H9 (cell line): Measurements from ENCODE around the gene HRH1. TPM values are rescaled to one million over a fixed set of nuclear protein-coding genes. Genes with fewer than 3 reads are reported as not detected.

Experiments
- DNase-seq: peaks from one replicate; pipeline ENCODE4 v3.0.0-alpha.2; 2017
- H2AFZ ChIP-seq: one replicate; pipeline ENCODE4 v1.6.1; 2013; ENCODE audit warnings: mild to moderate bottlenecking, low read length, control low read depth, moderate library complexity
- H2AK5ac ChIP-seq: 2 replicates; pipeline ENCODE4 v1.6.1; 2013; ENCODE audit warnings: low read length, control low read depth, mixed read lengths; ENCODE audit not compliant: insufficient read length
- H2BK120ac ChIP-seq: one replicate; pipeline ENCODE4 v1.6.1; 2013; ENCODE audit warnings: low read depth, mild to moderate bottlenecking, low read length, control low read depth, inconsistent platforms; ENCODE audit not compliant: poor library complexity, severe bottlenecking
- H2BK12ac ChIP-seq: 2 replicates; pipeline ENCODE4 v1.6.1; 2013; ENCODE audit warnings: low read length, control low read depth, mixed read lengths, low read depth; ENCODE audit not compliant: insufficient read length
- H2BK15ac ChIP-seq: 2 replicates; pipeline ENCODE4 v1.6.1; 2013; ENCODE audit warnings: low read depth, low read length, control low read depth
- H2BK20ac ChIP-seq: one replicate; pipeline ENCODE4 v1.6.1; 2013; ENCODE audit warnings: low read depth, mild to moderate bottlenecking, low read length, control low read depth, inconsistent platforms; ENCODE audit not compliant: poor library complexity, severe bottlenecking
- H2BK5ac ChIP-seq: 2 replicates; pipeline ENCODE4 v1.6.1; 2013; ENCODE audit warnings: low read length, control low read depth, mixed read lengths; ENCODE audit not compliant: insufficient read length
- H3K14ac ChIP-seq: 2 replicates; pipeline ENCODE4 v1.6.1; 2013; ENCODE audit warnings: low read length, control low read depth; ENCODE audit not compliant: insufficient read depth
- H3K18ac ChIP-seq: 2 replicates; pipeline ENCODE4 v1.6.1; 2013; ENCODE audit warnings: low read depth, mild to moderate bottlenecking, mixed read lengths, low read length, control low read depth; ENCODE audit not compliant: insufficient read length
- H3K23ac ChIP-seq: 2 replicates; pipeline ENCODE4 v1.6.1; 2013; ENCODE audit warnings: low read length, control low read depth, mixed read lengths, low read depth; ENCODE audit not compliant: insufficient read length
- H3K23me2 ChIP-seq: 2 replicates; pipeline ENCODE4 v1.6.1; 2013; ENCODE audit warnings: low read depth, mild to moderate bottlenecking, mixed read lengths, low read length, control low read depth; ENCODE audit not compliant: insufficient read length, poor library complexity, severe bottlenecking
- H3K27ac ChIP-seq: 2 replicates; pipeline ENCODE4 v1.5.1; 2013; ENCODE audit warnings: low read length, control low read depth, mixed read lengths, low read depth; ENCODE audit not compliant: insufficient read length
- H3K27me3 ChIP-seq: 2 replicates; pipeline ENCODE4 v1.6.1; 2013; ENCODE audit warnings: low read length, control low read depth, inconsistent platforms; ENCODE audit not compliant: insufficient read depth
- H3K4ac ChIP-seq: 2 replicates; pipeline ENCODE4 v1.6.1; 2013; ENCODE audit warnings: low read depth, mild to moderate bottlenecking, control low read depth, inconsistent platforms, low read length, moderate library complexity
- H3K4me1 ChIP-seq: 2 replicates; pipeline ENCODE4 v1.6.1; 2013; ENCODE audit warnings: low read length, control low read depth, inconsistent platforms; ENCODE audit not compliant: insufficient read depth
- H3K4me2 ChIP-seq: 2 replicates; pipeline ENCODE4 v1.6.1; 2013; ENCODE audit warnings: low read length, control low read depth, mixed read lengths; ENCODE audit not compliant: insufficient read length, insufficient read depth
- H3K56ac ChIP-seq: 2 replicates; pipeline ENCODE4 v1.6.1; 2013; ENCODE audit warnings: low read depth, mild to moderate bottlenecking, mixed read lengths, low read length, control low read depth; ENCODE audit not compliant: insufficient read length
- H3K79me1 ChIP-seq: 2 replicates; pipeline ENCODE4 v1.6.1; 2013; ENCODE audit warnings: low read depth, mild to moderate bottlenecking, moderate library complexity, low read length, control low read depth, inconsistent platforms; ENCODE audit not compliant: insufficient read depth, poor library complexity, severe bottlenecking
- H3K79me2 ChIP-seq: 2 replicates; pipeline ENCODE4 v1.6.1; 2013; ENCODE audit warnings: low read length, control low read depth, inconsistent platforms; ENCODE audit not compliant: insufficient read depth
- H3K9ac ChIP-seq: 2 replicates; pipeline ENCODE4 v1.6.1; 2013; ENCODE audit warnings: low read length, control low read depth, mixed read lengths; ENCODE audit not compliant: insufficient read length; ENCODE audit errors: extremely low read depth
- H3K9me3 ChIP-seq: one replicate; pipeline ENCODE4 v1.6.1; 2013; ENCODE audit warnings: low read depth, low read length, inconsistent platforms; ENCODE audit not compliant: control insufficient read depth
- H3T11ph ChIP-seq: one replicate; pipeline ENCODE4 v1.6.1; 2013; ENCODE audit warnings: mild to moderate bottlenecking, low read length, control low read depth, inconsistent platforms
- H4K20me1 ChIP-seq: one replicate; pipeline ENCODE4 v1.6.1; 2013; ENCODE audit not compliant: control insufficient read depth, insufficient read length, insufficient read depth
- H4K5ac ChIP-seq: 2 replicates; pipeline ENCODE4 v1.6.1; 2013; ENCODE audit warnings: low read depth, mild to moderate bottlenecking, mixed read lengths, low read length, control low read depth; ENCODE audit not compliant: insufficient read length
- H4K8ac ChIP-seq: replicated peaks from 2 replicates; pipeline ENCODE4 v1.6.1; 2013; ENCODE audit warnings: low read length, control low read depth, mixed read lengths, low read depth; ENCODE audit not compliant: insufficient read length
- H4K91ac ChIP-seq: 2 replicates; pipeline ENCODE4 v1.6.1; 2013; ENCODE audit warnings: low read depth, mild to moderate bottlenecking, moderate library complexity, mixed read lengths, low read length, control low read depth; ENCODE audit not compliant: insufficient read length
- H3K27ac Mint-ChIP-seq, 3 experiments: 2 replicates in 2 of 3; 3 replicates in 1 of 3; pipeline ENCODE4 v1.8.0; 2020 to 2021; ENCODE audit warnings: mixed read lengths in 3 of 3, mild to moderate bottlenecking in 1 of 3, moderate library complexity in 1 of 3
- H3K27me3 Mint-ChIP-seq: 2 replicates; pipeline ENCODE4 v1.8.0; 2021; ENCODE audit warnings: low read depth, mild to moderate bottlenecking, moderate library complexity, mixed read lengths
- H3K36me3 Mint-ChIP-seq, 3 experiments: 2 replicates in 2 of 3; 3 replicates in 1 of 3; pipeline ENCODE4 v1.8.0; 2020 to 2021; ENCODE audit warnings: low read depth in 3 of 3, mixed read lengths in 3 of 3; ENCODE audit not compliant: insufficient read depth in 1 of 3
- H3K4me1 Mint-ChIP-seq, 2 experiments: 2 replicates each; pipeline ENCODE4 v1.8.0; 2020; ENCODE audit warnings: mixed read lengths in 2 of 2
- H3K4me3 Mint-ChIP-seq, 2 experiments: 2 replicates in 1 of 2; 3 replicates in 1 of 2; pipeline ENCODE4 v1.8.0; 2020 to 2021; ENCODE audit warnings: mild to moderate bottlenecking in 2 of 2, mixed read lengths in 2 of 2, moderate library complexity in 1 of 2
- H3K9me3 Mint-ChIP-seq, 2 experiments: 2 replicates in 1 of 2; 3 replicates in 1 of 2; pipeline ENCODE4 v1.8.0; 2020; ENCODE audit warnings: mild to moderate bottlenecking in 2 of 2, mixed read lengths in 2 of 2, moderate library complexity in 1 of 2
- CTCF ChIP-seq: fragments of 200-600 bp; sonication (generic); conservative IDR thresholded peaks from 3 replicates; pipeline ENCODE4 v1.8.0; 2021; ENCODE audit warnings: antibody characterized with exemption, mild to moderate bottlenecking
- WGBS: extraction: QIAGEN DNeasy Blood & Tissue Kit; methylation state at CpG from one replicate; pipeline ENCODE4 v1.1.7; 2013; ENCODE audit warnings: missing lambda C conversion rate, low lambda C conversion rate, mixed read lengths; ENCODE audit not compliant: insufficient read length; ENCODE audit errors: extremely low coverage; 5-methylcytosine and 5-hydroxymethylcytosine counted together
- total RNA-seq: library from RNA; stranded (reverse); gene quantifications from 2 replicates; pipeline ENCODE4 v1.2.1, GENCODE V29; 2021

HRH1 gene
- total RNA-seq, 1 experiment from 2014 or later, result 0.74 TPM

GRCh38 chr3:11238060-11238459 lies 83.8 kb downstream of the HRH1 start:
- no peak overlapping the region for H3K56ac ChIP-seq
- no peak overlapping the region for H2AK5ac ChIP-seq
- no peak overlapping the region for H2BK12ac ChIP-seq
- no peak overlapping the region for H4K91ac ChIP-seq
- H3K79me2 ChIP-seq, result no peaks in the 10 kb centered on the region
- H3K9me3 ChIP-seq, result no peaks in the 10 kb centered on the region
- no peak overlapping the region for H3K4ac ChIP-seq
- H2BK5ac ChIP-seq, result no peak overlapping the region
- no peak overlapping the region for H3K4me2 ChIP-seq
- no peak overlapping the region for H3T11ph ChIP-seq
- WGBS, result no CpG with 5 or more reads among the region's 3 CpGs
- H3K27me3 Mint-ChIP-seq, result peaks cover under 1% of the 10 kb centered on the region
- H3K4me1 ChIP-seq, result no peaks in the 10 kb centered on the region; the same call in 1 of the 2 replicates
- H3K23me2 ChIP-seq, result no peaks in the 10 kb centered on the region
- no peak overlapping the region for H2BK120ac ChIP-seq
- H3K27ac Mint-ChIP-seq, result peak overlapping the region in 1 of 3 experiments; percentile 28; a peak in 1 of 7 replicates
- no peak overlapping the region for H3K23ac ChIP-seq
- H3K36me3 Mint-ChIP-seq, result no peaks in the 10 kb centered on the region; a peak in 1 of 7 replicates
- H2BK15ac ChIP-seq, result no peak overlapping the region
- DNase-seq, result no peak
- H3K18ac ChIP-seq, result no peak overlapping the region
- H3K4me1 Mint-ChIP-seq, result peaks cover 2 to 6% of the 10 kb centered on the region in 2 experiments
- TF ChIP-seq CTCF, result no peak
- H3K9ac ChIP-seq, result no peak overlapping the region
- H3K79me1 ChIP-seq, result no peaks in the 10 kb centered on the region
- no peak overlapping the region for H3K14ac ChIP-seq
- H4K8ac ChIP-seq, result no peak overlapping the region
- no peak overlapping the region for H2BK20ac ChIP-seq
- H4K20me1 ChIP-seq, result no peaks in the 10 kb centered on the region
- no peaks in the 10 kb centered on the region for H3K27me3 ChIP-seq
- no peak overlapping the region for H3K27ac ChIP-seq
- no peaks in the 10 kb centered on the region; a peak in 1 of 5 replicates for H3K9me3 Mint-ChIP-seq
- H2AFZ ChIP-seq, result no peak overlapping the region
- H3K4me3 Mint-ChIP-seq, result no peak overlapping the region
- H4K5ac ChIP-seq, result no peak overlapping the region
